GOT3 (cell line): Measurements from ENCODE around the gene CECR2.

Source experiments
- DNase-seq: peaks from one replicate; lab custom pipeline; 2025; ENCODE audit warnings: mixed read lengths; lab: John Stamatoyannopoulos, UW

The CECR2 gene

GRCh38 chr22:17368144-17368543 is 1.1 kb upstream of the CECR2 start:
- DNase-seq, result no peak

GRCh38 chr22:17368554-17369438 is 464 bp upstream of the CECR2 start:
- DNase-seq, result no peak

DNA sequence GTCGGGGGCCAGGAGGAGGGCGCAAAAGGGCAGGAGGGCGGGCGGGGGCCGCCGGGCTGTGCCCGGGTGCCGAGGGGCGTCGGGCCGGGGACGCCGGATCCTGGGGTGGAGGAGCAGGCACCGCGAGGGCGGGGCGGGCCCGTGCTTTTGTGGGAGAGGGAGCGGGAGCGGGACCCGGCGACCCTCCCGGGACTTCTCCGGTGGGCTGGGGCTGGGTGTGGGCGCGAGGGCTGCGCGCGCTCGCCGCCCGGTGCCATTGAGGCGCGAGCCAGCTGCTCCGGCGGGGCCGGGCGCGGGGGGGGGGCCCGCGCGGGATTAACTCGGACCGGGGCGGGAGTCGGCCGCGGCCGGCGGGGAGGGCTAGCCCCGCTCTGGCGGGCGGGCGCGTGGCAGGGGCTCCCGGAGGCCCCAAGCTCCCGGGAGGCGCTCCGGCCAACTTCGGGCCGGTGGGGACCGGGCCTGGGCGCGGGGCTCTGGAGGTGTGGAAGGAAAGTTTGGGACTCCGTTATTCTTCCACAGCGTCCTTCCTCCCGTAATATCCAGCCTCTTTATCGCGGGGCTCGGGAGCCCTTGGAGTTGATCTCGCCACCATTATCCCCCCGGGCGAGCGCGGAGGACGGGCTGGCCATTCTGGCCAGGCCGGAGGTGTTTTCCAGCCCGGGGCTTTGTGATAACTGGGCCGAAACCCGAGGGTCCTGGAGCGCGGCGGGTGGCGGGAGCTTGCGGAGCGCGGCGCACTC is 936 bp downstream of the CECR2 start:
- no peak for DNase-seq

GRCh38 chr22:17370766-17371432 is 1.6 kb downstream of the CECR2 start:
- DNase-seq, result no peak

GRCh38 chr22:17371448-17371847 is 2.2 kb downstream of the CECR2 start:
- no peak for DNase-seq

DNA sequence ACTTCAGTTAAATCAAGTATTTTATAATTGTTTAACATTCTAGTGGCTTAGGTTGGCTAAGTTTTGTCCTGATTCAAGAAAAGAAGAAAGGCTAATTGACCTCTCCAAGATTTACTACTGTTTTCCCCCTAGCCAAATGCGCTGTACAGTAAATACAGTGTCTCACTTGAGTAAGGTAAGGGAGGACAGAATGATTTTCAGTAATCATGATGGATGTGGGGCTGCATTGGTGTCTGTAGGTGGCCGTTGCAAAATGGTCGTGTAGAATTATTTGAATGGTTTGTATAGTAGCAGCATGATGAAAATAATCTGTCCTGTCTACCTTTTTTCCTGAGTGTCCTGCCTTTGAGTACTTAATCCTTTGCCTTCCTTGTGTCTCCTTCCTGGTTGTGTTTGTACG is 4.6 kb downstream of the CECR2 start:
- no peak for DNase-seq

DNA sequence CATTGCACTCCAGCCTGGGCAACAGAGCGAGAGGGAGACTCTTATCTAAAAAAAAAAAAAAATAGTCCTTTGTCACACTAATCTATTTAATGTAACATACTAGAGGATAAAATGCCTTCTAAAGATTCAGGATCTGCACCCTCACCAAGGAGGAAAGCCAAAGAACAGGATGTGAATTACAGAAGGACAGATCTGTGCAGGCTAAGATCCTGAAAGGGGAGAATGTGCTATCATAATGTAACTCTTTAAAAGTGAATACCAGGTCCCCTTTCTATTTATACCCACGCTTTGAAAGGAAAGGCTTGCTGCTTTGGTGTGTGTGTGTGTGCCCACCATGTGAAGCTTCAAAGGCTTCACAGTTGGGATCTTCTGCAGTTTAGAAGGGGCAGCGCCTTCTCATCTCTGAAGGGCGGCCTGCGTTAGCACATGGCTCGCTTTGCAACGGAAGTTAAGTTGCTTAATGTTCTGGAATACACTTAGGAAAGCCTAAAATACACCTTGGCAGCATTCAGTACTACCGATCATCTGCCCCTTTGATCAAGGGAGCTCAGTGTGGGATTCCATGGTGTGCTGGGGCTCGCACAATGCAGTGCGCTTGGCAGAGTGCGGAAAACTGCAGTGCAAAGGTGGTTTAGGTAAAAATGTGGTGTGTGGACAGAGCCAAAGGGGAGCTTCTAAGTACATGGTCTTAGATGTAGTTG is 6.8 kb downstream of the CECR2 start:
- DNase-seq, result no peak

- no peak for DNase-seq
Observed at GRCh38 chr22:17376950-17377349, 7.7 kb downstream of the CECR2 start.

- no peak for DNase-seq
Observed at GRCh38 chr22:17379944-17380343, 10.7 kb downstream of the CECR2 start.

GRCh38 chr22:17380359-17381087 is 11.3 kb downstream of the CECR2 start:
- no peak for DNase-seq

- no peak for DNase-seq
Observed at GRCh38 chr22:17381192-17381913, 12.1 kb downstream of the CECR2 start.

DNA sequence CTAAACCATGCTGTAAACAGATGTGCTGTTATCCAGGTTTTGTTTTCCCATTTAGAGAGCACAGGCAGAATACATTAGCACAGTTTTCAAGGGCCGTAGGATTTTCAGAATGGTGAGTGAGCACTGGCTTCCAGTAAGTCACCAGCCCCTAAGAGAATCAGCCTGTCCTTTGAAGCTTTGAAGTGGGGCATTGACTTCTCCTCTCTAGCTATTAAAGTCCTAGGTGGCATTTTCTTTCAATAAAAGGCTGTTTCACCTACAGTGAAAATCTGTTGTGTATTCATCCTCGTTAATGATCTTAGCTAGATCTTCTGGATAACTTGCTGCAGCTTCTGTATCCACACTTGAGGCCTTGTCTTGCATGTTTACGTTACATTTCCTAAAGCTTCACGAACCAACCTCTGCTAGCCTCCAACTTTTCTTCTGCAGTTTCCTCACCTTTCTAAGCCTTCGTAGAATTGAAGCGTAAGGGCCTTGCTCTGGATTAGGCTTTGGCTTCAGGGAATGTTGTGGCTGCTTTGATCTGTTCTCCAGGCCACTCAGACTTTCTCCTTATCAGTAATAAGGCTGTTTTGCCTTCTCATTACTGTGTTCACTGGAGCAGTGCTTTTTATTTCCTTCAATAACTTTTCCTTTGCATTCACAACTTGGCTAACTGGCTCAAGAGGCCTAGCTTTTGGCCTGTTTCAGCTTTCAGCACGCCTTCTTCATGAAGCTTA is 15.5 kb downstream of the CECR2 start:
- no peak for DNase-seq

DNA sequence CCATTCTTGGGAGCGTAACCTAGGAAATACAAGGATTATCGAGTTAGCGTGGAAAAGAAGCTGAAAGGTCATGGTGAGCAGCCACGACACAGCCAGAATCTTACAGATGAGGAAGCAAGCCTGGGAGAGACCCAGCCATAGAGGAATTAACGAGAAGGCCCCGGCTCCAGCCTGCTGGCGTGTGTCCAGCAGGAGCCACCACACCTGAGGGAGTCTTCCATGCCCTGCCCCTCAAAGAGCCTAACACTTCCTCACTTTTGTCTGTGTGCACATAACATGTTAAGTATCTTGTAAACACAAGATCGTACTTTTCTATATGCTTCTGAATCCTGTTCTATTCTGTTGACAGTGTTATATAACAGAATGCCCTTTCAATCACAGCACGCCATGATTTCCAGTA is 18.1 kb downstream of the CECR2 start:
- no peak for DNase-seq

- DNase-seq, result no peak
Observed at GRCh38 chr22:17388235-17388634, 19.0 kb downstream of the CECR2 start.

- no peak for DNase-seq
Observed at GRCh38 chr22:17390087-17390486, 20.8 kb downstream of the CECR2 start.

GRCh38 chr22:17396516-17396915 is 27.3 kb downstream of the CECR2 start:
- no peak for DNase-seq

DNA sequence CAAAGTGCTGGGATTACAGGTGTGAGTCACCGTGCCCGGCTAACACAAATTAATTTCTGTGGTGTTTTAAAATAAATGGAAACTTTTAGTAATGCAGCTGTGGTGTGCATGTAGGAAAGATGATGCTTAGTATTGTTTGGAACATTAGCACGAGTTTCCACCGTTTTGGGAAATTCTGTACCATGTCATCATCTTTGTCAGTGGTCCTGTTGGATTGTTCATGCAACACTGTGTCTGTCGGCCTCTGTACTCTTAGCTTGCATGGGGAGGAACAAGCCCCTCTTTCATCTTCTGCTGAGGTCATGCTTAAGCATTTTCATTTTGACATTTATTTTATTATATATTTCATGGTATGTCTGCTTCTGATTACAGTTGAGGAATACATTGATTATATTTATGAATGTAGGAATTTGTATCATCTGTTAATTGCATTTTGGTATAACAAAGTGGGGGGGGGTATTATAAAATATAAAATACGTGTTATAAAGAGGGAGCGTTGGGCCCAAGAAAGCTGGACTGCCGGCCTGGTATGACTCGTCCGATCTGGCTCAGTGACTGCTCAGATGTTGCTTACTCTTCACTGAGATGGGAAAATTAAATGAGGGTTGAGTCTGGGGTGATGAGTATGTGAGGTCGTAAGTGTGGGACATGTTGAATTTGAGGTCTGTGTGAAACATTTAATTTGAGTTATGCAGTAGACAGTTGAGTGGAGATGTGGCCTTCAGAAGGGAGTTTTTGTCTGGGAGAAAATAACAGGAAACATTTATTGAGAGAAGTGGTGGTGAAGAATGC is 28.7 kb downstream of the CECR2 start:
- DNase-seq, result no peak

DNA sequence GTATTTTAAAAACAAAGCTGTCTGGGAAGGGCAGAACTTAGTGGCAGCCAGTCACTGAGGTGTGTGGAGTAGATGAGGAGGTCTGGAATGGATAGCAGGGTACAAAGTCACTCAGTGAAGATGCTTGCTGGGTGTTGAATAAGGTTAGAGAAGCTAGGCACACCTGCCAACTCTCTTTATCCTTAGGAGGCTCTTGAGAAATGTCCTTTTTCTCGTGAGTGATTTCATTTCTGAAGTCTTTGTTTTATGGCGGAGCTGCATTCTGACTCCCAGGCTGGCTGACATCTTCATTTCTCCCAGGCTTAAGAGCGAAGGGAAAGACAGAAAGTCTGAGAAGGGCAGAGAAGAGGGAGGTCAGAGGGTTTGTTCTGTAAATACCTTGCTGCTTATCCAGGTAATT is 31.0 kb downstream of the CECR2 start:
- no peak for DNase-seq

DNA sequence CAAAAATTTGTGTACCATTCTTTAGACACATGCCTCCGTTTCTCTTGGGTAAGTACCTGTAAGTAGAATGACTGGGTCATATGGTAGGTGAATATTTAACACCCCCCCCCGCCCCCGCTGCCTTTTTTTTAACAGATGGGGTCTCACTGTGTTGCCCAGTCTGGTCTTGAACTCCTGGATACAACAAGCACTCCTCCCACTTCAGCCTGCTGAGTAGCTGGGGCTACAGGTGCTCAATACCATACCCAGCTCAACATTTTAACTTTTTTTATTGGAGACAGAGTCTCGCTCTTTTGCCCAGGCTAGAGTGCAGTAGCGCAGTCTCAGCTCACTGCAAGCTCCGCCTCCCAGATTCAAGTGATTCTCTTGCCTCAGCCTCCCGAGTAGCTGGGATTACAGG is 32.5 kb downstream of the CECR2 start:
- DNase-seq, result no peak
